ENCODE data around the gene NOG.

DNA sequence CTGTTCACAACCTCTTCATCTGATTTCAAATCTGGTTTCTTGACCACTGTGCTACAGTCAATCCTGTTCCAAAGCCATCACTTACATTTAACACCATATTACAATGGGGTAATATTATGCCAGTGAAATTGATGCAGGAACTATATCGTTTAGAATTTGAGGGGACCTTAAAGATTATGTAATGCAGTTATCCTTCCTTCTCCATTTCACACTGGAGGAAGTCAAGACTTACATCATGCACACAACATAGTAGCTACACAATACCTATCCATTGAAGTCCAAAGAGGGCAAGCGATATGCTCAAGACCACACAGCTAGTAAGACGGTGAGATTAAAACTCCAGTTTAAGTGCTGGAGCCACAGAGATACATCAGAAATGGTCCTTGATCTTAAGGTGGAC, 16.8 kb downstream of the NOG start:
- TF ChIP-seq POLR2AphosphoS5 (IDR thresholded peaks at IDR 0.05): no peak
- TF ChIP-seq, protein P1, sequence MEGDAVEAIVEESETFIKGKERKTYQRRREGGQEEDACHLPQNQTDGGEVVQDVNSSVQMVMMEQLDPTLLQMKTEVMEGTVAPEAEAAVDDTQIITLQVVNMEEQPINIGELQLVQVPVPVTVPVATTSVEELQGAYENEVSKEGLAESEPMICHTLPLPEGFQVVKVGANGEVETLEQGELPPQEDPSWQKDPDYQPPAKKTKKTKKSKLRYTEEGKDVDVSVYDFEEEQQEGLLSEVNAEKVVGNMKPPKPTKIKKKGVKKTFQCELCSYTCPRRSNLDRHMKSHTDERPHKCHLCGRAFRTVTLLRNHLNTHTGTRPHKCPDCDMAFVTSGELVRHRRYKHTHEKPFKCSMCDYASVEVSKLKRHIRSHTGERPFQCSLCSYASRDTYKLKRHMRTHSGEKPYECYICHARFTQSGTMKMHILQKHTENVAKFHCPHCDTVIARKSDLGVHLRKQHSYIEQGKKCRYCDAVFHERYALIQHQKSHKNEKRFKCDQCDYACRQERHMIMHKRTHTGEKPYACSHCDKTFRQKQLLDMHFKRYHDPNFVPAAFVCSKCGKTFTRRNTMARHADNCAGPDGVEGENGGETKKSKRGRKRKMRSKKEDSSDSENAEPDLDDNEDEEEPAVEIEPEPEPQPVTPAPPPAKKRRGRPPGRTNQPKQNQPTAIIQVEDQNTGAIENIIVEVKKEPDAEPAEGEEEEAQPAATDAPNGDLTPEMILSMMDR (IDR thresholded peaks at IDR 0.05): no peak

All from breast epithelium (tissue), 3 donors.